H1 (cell line): ENCODE results near the gene TIGD2. TPM values are rescaled to one million over a fixed set of nuclear protein-coding genes. Genes with fewer than 3 reads are reported as not detected.

Source experiments
- ASH2L ChIP-seq: fragments of 200-600, 300-600 bp; sonication (generic); IDR thresholded peaks from one replicate; pipeline ENCODE4 v1.7.1; 2017; ENCODE audit warnings: low read length
- BACH1 ChIP-seq: IDR thresholded peaks from 2 replicates; pipeline ENCODE4 v1.6.1; 2012; ENCODE audit warnings: low read length, improper control_type of control experiment
- CREB1 ChIP-seq: IDR thresholded peaks from 2 replicates; pipeline ENCODE4 v1.6.1; 2012; ENCODE audit warnings: inconsistent platforms
- CTBP2 ChIP-seq: IDR thresholded peaks from 2 replicates; pipeline ENCODE4 v1.7.0; 2011; ENCODE audit warnings: borderline replicate concordance, mild to moderate bottlenecking, moderate library complexity, mixed read lengths, low read length; ENCODE audit not compliant: insufficient read depth, insufficient read length
- EGR1 ChIP-seq: IDR thresholded peaks from 2 replicates; pipeline ENCODE4 v1.6.1; 2011; ENCODE audit warnings: low read depth, low read length, borderline replicate concordance
- GABPA ChIP-seq: IDR thresholded peaks from 2 replicates; pipeline ENCODE4 v1.6.1; 2011; ENCODE audit warnings: mild to moderate bottlenecking, low read length, moderate library complexity, borderline replicate concordance; ENCODE audit not compliant: insufficient read depth
- HDAC2 ChIP-seq, 2 experiments: fragments of 300-600 bp in 1 of 2; sonication (generic) in 1 of 2; IDR thresholded peaks; 2 replicates each; pipeline ENCODE4 v1.6.1; 2011 to 2012; ENCODE audit warnings: low read depth in 2 of 2, low read length in 2 of 2, mild to moderate bottlenecking in 2 of 2, moderate library complexity in 2 of 2, borderline replicate concordance in 1 of 2, inconsistent platforms in 1 of 2
- NRF1 ChIP-seq: IDR thresholded peaks from 2 replicates; pipeline ENCODE4 v1.6.1; 2011; ENCODE audit warnings: mild to moderate bottlenecking, low read depth, low read length, improper control_type of control experiment
- POLR2A ChIP-seq, 2 experiments: IDR thresholded peaks; 1 replicate in 1 of 2; 2 replicates in 1 of 2; pipeline ENCODE4 v1.6.1; 2011; ENCODE audit warnings: low read depth in 2 of 2, low read length in 2 of 2, mild to moderate bottlenecking in 2 of 2; ENCODE audit errors: control extremely low read depth in 1 of 2
- RNF2 ChIP-seq: fragments of 200-900, 300-1000 bp; sonication (generic); IDR thresholded peaks from 2 replicates; pipeline ENCODE4 v1.7.1; 2016; ENCODE audit warnings: borderline replicate concordance, low read depth, mild to moderate bottlenecking, antibody characterized with exemption, low read length; ENCODE audit not compliant: poor library complexity, severe bottlenecking; ENCODE audit errors: missing control alignments
- SAP30 ChIP-seq: fragments of 300-600 bp; sonication (generic); IDR thresholded peaks from 2 replicates; pipeline ENCODE4 v1.7.1; 2012; ENCODE audit warnings: low read length, moderate library complexity, mild to moderate bottlenecking, inconsistent platforms; ENCODE audit not compliant: insufficient read depth, insufficient replicate concordance
- SIN3A ChIP-seq, 2 experiments: IDR thresholded peaks in 1 of 2; conservative IDR thresholded peaks in 1 of 2; 2 replicates each; pipeline ENCODE4 v1.6.1; 2011 to 2012; ENCODE audit warnings: low read length in 2 of 2, improper control_type of control experiment in 1 of 2, low read depth in 1 of 2, mild to moderate bottlenecking in 1 of 2
- SIRT6 ChIP-seq: IDR thresholded peaks from one replicate; pipeline ENCODE4 v1.7.1; 2012; ENCODE audit warnings: low read length, inconsistent platforms
- SIX5 ChIP-seq: IDR thresholded peaks from 2 replicates; pipeline ENCODE4 v1.6.1; 2011; ENCODE audit warnings: mild to moderate bottlenecking, low read depth, low read length
- SP4 ChIP-seq: IDR thresholded peaks from 2 replicates; pipeline ENCODE4 v1.6.1; 2012; ENCODE audit warnings: low read length, inconsistent platforms
- TEAD4 ChIP-seq: IDR thresholded peaks from 2 replicates; pipeline ENCODE4 v1.6.1; 2012; ENCODE audit warnings: low read depth, low read length, inconsistent platforms, mixed read lengths
- YY1 ChIP-seq: IDR thresholded peaks from 2 replicates; pipeline ENCODE4 v1.6.1; 2011; ENCODE audit warnings: low read depth, mild to moderate bottlenecking, low read length
- ZNF274 ChIP-seq: IDR thresholded peaks from 2 replicates; pipeline ENCODE4 v1.7.0; 2012; ENCODE audit warnings: low read length, borderline replicate concordance; ENCODE audit errors: extremely low read depth
- polyA plus RNA-seq, 7 experiments: library from polyadenylated mRNA; depleted of rRNA in 3 of 7; stranded (reverse) in 5 of 7; unstranded in 2 of 7; fragments of >200 nt in 5 of 7; fragments of 200-250 nt in 2 of 7; gene quantifications; 1 replicate in 5 of 7; 2 replicates in 1 of 7; 4 replicates in 1 of 7; pipeline versions ENCODE4 v1.2.1 to v1.2.3, GENCODE V29; 2011 to 2013; ENCODE audit warnings: missing spikeins in 2 of 7, mixed read lengths in 2 of 7
- total RNA-seq: library from RNA; stranded (reverse); fragmentation: NEBNext Ultra II Directional; extraction: Animal tissue kit (Norgen Biotek cat#: 25700); gene quantifications from 2 replicates; pipeline ENCODE4 v1.2.1, GENCODE V29; 2021

The TIGD2 gene
- total and polyA plus RNA-seq, 2 of the 8 experiments (the other 6 are each of a cell fraction or from before 2014, with no cell fraction given): 2.4 to 5.7 TPM

GRCh38 chr4:89110986-89111832, at the start of gene TIGD2 (continued):
- no peak; a peak in 1 of 4 replicates for TF ChIP-seq HDAC2 (IDR thresholded peaks at IDR 0.05; ENCODE audit: borderline replicate concordance in 1 of 2, low read depth in 2 of 2, low read length in 2 of 2)
- peak; percentile 84 for TF ChIP-seq EGR1
- no peak for TF ChIP-seq SIX5
- peak; percentile 46; the same call in 1 of the 2 replicates for TF ChIP-seq YY1
- TF ChIP-seq SP4: no peak
- peak; percentile 91 for TF ChIP-seq ASH2L
- TF ChIP-seq RNF2: no peak
- TF ChIP-seq TEAD4: no peak
- no peak for TF ChIP-seq GABPA
- TF ChIP-seq SAP30: no peak
- no peak for TF ChIP-seq ZNF274
- no peak for TF ChIP-seq CREB1
- no peak for TF ChIP-seq CTBP2
- TF ChIP-seq SIRT6: no peak
- TF ChIP-seq NRF1: no peak
- peak in 1 of 2 experiments; percentile 74; a peak in 2 of 3 replicates for TF ChIP-seq POLR2A (IDR thresholded peaks at IDR 0.05; ENCODE audit: control extremely low read depth in 1 of 2, low read depth in 2 of 2, low read length in 2 of 2)
- 0 out of 4 replicates have a peak, but pooled peaks of 1 of the 2 experiments have one; percentile 6 for TF ChIP-seq SIN3A (conservative IDR thresholded peaks at IDR 0.05 in 1 of 2, IDR thresholded peaks at IDR 0.05 in 1 of 2; ENCODE audit: low read depth in 1 of 2, low read length in 2 of 2)
- TF ChIP-seq BACH1: peak; percentile 79
